Aorta (tissue), 5 donors: Measurements from ENCODE around the gene URB1. TPM values are rescaled to one million over a fixed set of nuclear protein-coding genes. Genes with fewer than 3 reads are reported as not detected.

Experiments used
- ATAC-seq: fragments of 200-7000 bp; cut with Tn5 transposase; one replicate; pipeline ENCODE4 v1.9.1; 2022; ENCODE audit warnings: moderate library complexity; ENCODE audit not compliant: low FRiP score
- DNase-seq, 2 donors: peaks; one replicate each; pipeline ENCODE4 v3.0.0-alpha.2; 2020
- H3K27ac ChIP-seq, 2 donors: one replicate each; pipeline ENCODE4 v1.5.1; 2013; ENCODE audit warnings: low read length in 2 of 2, mild to moderate bottlenecking in 2 of 2, moderate library complexity in 2 of 2, control low read depth in 1 of 2, inconsistent platforms in 1 of 2, low read depth in 1 of 2
- H3K27me3 ChIP-seq, 2 donors: one replicate each; pipeline ENCODE4 v1.6.1; 2013; ENCODE audit warnings: control low read depth in 1 of 2, low read length in 1 of 2, mild to moderate bottlenecking in 1 of 2, moderate library complexity in 1 of 2; ENCODE audit not compliant: insufficient read depth in 2 of 2, control insufficient read depth in 1 of 2
- H3K36me3 ChIP-seq, 2 donors: one replicate each; pipeline ENCODE4 v1.6.1; 2013; ENCODE audit warnings: control low read depth in 1 of 2, low read length in 1 of 2, mild to moderate bottlenecking in 1 of 2; ENCODE audit not compliant: insufficient read depth in 2 of 2, control insufficient read depth in 1 of 2
- H3K4me1 ChIP-seq, 2 donors: one replicate each; pipeline ENCODE4 v1.6.1; 2013; ENCODE audit warnings: low read length in 2 of 2, control low read depth in 1 of 2, mild to moderate bottlenecking in 1 of 2, moderate library complexity in 1 of 2; ENCODE audit not compliant: insufficient read depth in 2 of 2, control insufficient read depth in 1 of 2
- H3K4me3 ChIP-seq, 2 donors: one replicate each; pipeline ENCODE4 v1.5.1; 2013; ENCODE audit warnings: low read length in 2 of 2, control low read depth in 1 of 2, mild to moderate bottlenecking in 1 of 2
- H3K9me3 ChIP-seq: one replicate; pipeline ENCODE4 v1.6.1; 2013; ENCODE audit warnings: mild to moderate bottlenecking, low read length; ENCODE audit not compliant: control insufficient read depth
- WGBS, 2 donors: extraction: QIAGEN DNeasy Blood & Tissue Kit; methylation state at CpG; one replicate each; pipeline ENCODE4 v1.1.7; 2013; 5-methylcytosine and 5-hydroxymethylcytosine counted together
- intact Hi-C, 2 donors: fragments of 100-400 bp; cut with DNase I; formaldehyde crosslinking; loops; one replicate each; pipeline versions ENCODE4 v1.14.2 to v1.15.0; 2022
- polyA plus RNA-seq, 2 donors: library from polyadenylated mRNA; stranded (reverse); fragments of 200-250 nt; gene quantifications; one replicate each; pipeline ENCODE4 v1.2.3, GENCODE V29; 2013
- total RNA-seq, 2 donors: library from RNA; stranded (reverse); fragmentation: NEBNext Ultra II Directional; extraction: Animal tissue kit (Norgen Biotek cat#: 25700); gene quantifications; one replicate each; pipeline ENCODE4 v1.2.1, GENCODE V29; 2021
- donor health status: healthy with polysubstance abuse.
- donor health status: Bipolar disorder and iron deficiency.
- donor health status: DM: no; HTN: no; CAD: no.
- donor health status: DM: no; HTN: no; CAD: no.
- donor health status: DM: yes; HTN: yes; CAD: no.

Gene URB1
- total and polyA plus RNA-seq, 4 donors = 2.0 to 34.2 (median 13.0) TPM

DNA sequence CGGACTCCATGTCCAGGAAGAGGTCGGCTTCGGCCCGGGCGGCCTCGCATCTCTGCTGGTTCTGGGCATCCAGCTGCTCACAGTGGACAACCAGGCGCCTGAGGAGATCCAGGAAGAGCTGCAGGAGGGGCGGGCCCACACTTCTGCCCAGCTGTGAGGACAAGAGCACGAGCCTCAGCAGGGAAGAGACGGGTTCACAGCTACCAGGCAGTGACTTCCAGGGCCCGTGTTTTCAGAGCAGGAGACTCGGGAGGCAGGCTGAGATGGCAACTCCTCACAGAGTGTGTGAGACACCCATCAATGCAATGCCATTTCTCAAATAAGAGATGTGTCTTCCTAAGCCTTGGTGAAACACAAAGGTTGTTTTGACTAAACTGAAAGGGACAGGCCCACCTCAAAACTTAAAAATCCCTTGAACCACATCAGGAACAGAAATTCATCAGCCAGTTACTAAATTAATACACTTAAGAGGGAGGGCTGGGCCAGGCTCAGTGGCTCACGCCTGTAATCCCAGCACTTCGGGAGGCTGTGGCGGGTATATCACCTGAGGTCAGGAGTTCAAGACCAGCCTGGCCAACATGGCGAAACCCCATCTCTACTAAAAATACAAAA, 43.4 kb downstream of the URB1 start:
- ATAC-seq (no peak), DNase-seq (no peak)
- Histone ChIP-seq H3K27me3 (no peaks in the 10 kb centered on the region), H3K27ac (no peak overlapping the region), H3K4me3 (no peak overlapping the region), H3K4me1 (no peaks in the 10 kb centered on the region), H3K9me3 (peaks cover 1% of the 10 kb centered on the region), H3K36me3 (peaks cover 6 to 35% of the 10 kb centered on the region in 2 donors)
- WGBS, 2 donors = 94% methylated on average over 16 of the region's 16 CpGs
- intact Hi-C loops = no loop called here

DNA sequence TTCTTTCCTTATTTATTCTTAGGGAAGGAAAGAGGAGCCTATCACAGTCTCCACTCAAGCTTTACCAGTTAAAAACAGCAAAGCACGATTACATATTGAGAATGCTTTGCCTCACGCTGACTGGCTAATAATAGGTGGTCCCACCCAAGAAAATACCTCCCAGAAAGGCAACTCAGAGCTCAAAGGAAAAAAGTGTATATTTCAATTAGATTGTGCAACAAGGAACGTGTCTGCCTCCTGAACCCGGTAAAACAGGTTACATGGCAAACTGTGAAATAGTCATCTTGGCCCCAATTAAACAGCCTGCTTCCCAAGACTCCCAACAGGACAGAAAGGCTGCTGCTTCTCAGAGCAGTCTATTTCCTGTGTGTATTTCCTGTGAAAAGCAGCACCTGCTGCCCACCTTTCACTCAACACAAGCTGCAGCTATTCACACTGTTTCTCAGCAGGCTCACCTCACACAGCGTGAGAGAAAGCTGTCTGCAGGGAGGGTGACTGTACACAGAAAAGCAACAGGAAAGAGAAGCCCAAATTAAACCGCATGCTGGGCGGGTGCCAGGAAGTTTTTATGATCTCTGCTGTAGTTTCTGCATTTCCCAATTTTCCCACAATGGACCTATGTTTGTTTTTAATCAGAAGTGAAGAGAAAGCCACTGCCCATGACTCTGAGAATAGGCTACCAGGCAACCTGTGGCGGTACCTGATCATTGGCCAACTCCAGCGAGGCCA, 44.0 kb downstream of the URB1 start:
- ATAC-seq (no peak), DNase-seq (no peak)
- WGBS, 2 donors = 88 to 91% methylated on average over 9 of the region's 9 CpGs
- H3K4me1 ChIP-seq = no peaks in the 10 kb centered on the region
- peaks cover 9 to 35% of the 10 kb centered on the region in 2 donors for H3K36me3 ChIP-seq
- intact Hi-C loops = no loop called here
- no peaks in the 10 kb centered on the region for H3K27me3 ChIP-seq
- H3K9me3 ChIP-seq = peaks cover 2% of the 10 kb centered on the region
- no peak overlapping the region for H3K27ac ChIP-seq
- no peak overlapping the region for H3K4me3 ChIP-seq

DNA sequence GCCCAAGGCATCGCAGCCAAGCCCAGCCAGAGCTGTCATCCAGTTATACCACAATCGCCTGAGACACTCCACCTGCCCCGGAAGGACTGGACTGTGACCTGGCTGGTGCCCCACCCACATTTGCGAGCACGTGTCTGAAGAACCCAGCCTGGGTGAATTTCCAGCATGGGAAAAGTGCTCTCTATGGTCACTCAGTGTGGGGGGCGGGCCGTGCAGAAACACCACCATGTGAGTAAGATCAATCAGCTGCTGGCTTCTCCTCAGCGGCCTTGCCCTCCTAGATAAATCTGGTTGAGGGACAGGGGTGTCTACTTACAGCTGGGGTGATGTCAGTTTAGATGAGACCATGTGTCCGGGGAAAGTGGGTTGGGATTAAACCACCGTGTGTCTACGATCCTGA, 44.8 kb downstream of the URB1 start:
- 88 to 89% methylated on average over 11 of the region's 11 CpGs for WGBS, 2 donors
- peaks cover 9 to 31% of the 10 kb centered on the region in 2 donors for H3K36me3 ChIP-seq
- H3K27ac ChIP-seq = no peak overlapping the region
- intact Hi-C loops = no loop called here
- no peaks in the 10 kb centered on the region for H3K27me3 ChIP-seq
- H3K4me3 ChIP-seq = no peak overlapping the region
- ATAC-seq (no peak), DNase-seq (no peak)
- peaks cover 2% of the 10 kb centered on the region for H3K9me3 ChIP-seq
- H3K4me1 ChIP-seq = no peaks in the 10 kb centered on the region

DNA sequence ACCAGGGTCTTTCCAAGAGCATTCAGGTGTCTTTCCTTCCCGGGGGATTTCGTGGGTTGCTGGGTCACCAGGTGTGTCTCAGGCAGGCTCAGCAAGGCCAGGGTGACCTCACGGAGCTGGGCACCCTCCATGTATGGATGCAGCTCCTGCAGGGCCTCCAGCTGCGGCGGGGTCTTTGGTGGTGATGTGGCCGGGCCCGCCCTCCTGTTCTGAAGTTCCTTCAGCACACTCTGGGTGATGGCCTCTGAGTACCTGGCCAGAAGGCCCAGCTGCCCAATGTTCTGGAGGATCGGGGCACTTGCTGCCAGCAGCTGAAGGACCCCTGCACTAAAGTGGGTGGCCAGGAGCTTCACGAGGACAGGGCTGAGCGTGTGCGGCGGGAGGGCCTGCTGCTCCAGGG, 45.5 kb downstream of the URB1 start:
- 96 to 97% methylated on average over 12 of the region's 12 CpGs for WGBS, 2 donors
- Histone ChIP-seq H3K9me3 (peaks cover 2% of the 10 kb centered on the region), H3K27ac (no peak overlapping the region), H3K36me3 (peaks cover 9 to 28% of the 10 kb centered on the region in 2 donors), H3K27me3 (no peaks in the 10 kb centered on the region), H3K4me3 (no peak overlapping the region), H3K4me1 (no peaks in the 10 kb centered on the region)
- DNase-seq (no peak), ATAC-seq (no peak)
- intact Hi-C loops = no loop called here

DNA sequence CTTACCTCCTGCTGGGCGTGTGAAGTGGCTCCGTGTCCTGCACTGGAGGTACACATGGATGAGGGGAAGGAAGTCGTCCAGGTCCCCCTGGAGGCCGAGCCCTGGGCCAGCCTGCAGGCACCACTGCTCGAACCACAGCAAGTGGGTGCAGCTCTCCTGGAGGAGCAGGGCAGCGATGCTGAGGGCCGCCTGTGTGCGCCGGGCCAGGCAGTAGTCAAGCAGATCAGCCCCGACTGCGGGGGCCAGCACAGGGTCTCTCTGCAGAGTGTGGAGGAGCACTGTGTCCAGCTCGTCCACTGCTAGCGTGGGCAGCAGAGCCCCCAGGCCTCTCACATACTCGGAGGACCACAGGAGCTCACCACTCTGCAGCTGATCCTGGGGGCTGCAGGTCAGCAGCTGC, 45.9 kb downstream of the URB1 start:
- peaks cover 2% of the 10 kb centered on the region for H3K9me3 ChIP-seq
- no peak overlapping the region for H3K4me3 ChIP-seq
- intact Hi-C loops = no loop called here
- ATAC-seq = no peak
- no peak for DNase-seq
- no peaks in the 10 kb centered on the region for H3K4me1 ChIP-seq
- no peaks in the 10 kb centered on the region for H3K27me3 ChIP-seq
- no peak overlapping the region for H3K27ac ChIP-seq
- WGBS, 2 donors = 96 to 99% methylated on average over 14 of the region's 14 CpGs
- H3K36me3 ChIP-seq = peaks cover 5 to 26% of the 10 kb centered on the region in 2 donors

DNA sequence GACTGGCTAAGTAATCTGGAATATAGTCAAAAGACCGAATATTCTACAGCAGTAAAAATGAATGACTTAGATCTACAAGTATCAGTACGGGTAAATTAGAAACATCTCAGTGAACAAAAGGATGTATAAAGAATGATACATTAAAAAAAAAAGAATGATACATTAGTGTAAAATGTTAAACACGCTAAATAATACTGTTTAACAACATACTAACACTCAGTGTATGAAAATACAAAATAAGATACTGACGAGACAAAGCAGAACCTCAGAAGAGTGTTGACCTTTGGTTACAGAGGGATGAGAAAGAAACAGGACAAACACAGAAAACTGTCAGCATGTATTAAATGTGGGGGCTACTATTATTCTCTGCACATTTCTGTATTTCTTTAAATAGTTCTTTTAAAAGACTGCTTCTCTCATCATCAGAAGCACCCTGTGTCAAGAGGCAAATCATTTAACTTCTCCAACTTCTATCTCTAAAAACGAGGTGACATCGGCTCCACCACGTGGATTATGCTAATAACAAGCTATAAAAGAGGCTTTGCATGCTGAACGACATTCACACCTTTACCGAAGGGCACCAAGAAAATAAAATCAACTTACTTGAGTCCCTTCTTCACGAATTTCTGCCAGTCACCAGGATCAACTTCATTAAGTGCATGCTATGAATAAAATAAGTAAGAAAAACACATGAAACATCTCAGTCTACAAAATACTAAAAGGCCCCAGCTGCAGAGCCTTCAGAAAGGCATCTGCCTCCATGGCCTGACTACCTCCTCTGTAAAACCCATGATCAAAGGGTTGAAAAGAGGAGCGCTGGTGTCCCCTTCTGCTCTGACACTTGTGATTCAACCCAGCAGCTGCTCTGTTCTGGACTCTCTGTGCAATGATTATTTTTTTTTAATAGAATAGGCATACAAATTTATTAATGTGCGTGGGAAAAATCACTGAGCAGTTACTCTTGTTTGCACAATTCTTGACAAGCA, 51.7 kb downstream of the URB1 start:
- H3K4me3 ChIP-seq = no peak overlapping the region
- peaks cover 12 to 15% of the 10 kb centered on the region in 2 donors for H3K36me3 ChIP-seq
- DNase-seq (no peak), ATAC-seq (no peak)
- H3K4me1 ChIP-seq = no peaks in the 10 kb centered on the region
- no peaks in the 10 kb centered on the region for H3K27me3 ChIP-seq
- no peak overlapping the region for H3K27ac ChIP-seq
- H3K9me3 ChIP-seq = peaks cover 2% of the 10 kb centered on the region
- intact Hi-C loops = no loop called here
- WGBS, 2 donors = 62 to 75% methylated on average over 12 of the region's 12 CpGs

DNA sequence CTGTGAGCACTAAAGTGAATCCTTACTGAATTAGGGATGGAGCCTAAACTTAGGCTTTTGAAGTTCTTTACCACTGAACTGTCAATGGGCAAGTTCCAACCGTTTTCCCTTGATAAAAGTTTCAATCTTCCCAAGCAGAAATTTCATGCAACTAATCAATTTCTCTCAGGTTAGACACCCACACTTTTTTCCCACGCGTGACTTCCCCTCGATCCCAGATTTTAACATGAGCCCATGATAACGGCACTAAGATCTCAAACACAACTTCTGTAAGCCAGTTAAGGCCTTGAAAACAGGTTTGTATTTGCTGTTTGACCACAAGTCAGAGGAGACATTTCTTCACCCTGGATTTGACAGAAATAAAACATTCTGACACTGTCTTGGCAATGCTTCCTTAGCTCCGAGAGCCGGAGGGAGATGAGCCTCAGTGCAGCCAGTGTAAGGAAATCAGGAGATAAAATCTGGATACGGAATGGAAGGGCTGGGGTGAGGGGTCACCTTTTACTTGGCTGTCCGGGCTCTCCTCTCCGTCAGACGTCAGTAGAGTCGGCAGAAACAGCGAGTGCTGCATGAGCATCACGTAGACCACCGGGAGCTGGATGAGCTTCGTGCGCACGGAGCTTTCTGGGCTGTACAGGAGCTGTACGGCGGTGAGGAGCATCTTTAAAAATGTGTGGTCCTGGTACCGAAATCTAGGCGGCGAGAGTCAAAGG, 54.4 kb downstream of the URB1 start:
- no peak for ATAC-seq
- Histone ChIP-seq H3K4me1 (no peaks in the 10 kb centered on the region), H3K9me3 (no peaks in the 10 kb centered on the region), H3K27ac (no peak overlapping the region), H3K36me3 (peaks cover 6 to 19% of the 10 kb centered on the region in 2 donors), H3K27me3 (no peaks in the 10 kb centered on the region), H3K4me3 (no peak overlapping the region)
- WGBS, 2 donors = 93 to 94% methylated on average over 23 of the region's 23 CpGs
- no peak for DNase-seq
- intact Hi-C loops = loop anchor here in 1 of 2 donors (10.0 kb wide), 1 partner anchor 266 kb away; no protein-coding TSS in a partner anchor

DNA sequence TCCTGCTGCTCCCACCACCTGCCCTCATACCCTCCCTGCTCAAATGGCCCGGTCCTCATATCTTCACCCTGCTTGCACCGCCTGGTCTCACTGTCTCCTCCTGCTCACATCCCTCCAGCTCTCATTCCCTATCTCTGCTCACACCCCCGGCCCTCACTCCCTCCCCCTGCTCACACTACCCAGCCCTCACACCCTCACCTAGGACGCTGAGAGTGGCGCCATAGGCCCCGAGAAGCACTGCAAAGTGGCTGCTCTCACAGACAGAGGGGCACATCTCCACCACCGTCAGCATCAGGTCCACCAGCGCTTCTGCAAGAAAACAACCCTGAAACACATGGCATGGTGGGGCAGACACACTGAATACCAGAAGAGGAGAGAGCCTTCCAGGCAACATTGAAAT, 55.6 kb downstream of the URB1 start:
- no peak overlapping the region for H3K27ac ChIP-seq
- no peaks in the 10 kb centered on the region for H3K27me3 ChIP-seq
- no peak overlapping the region for H3K4me3 ChIP-seq
- H3K4me1 ChIP-seq = no peaks in the 10 kb centered on the region
- intact Hi-C loops = loop anchor here in 1 of 2 donors (10.0 kb wide), 1 partner anchor 268 kb away; no protein-coding TSS in a partner anchor
- 90 to 97% methylated on average over 8 of the region's 8 CpGs for WGBS, 2 donors
- peaks cover 6 to 22% of the 10 kb centered on the region in 2 donors for H3K36me3 ChIP-seq
- no peaks in the 10 kb centered on the region for H3K9me3 ChIP-seq
- ATAC-seq = no peak
- no peak for DNase-seq
